WTC11 (cell line): ENCODE data around the gene TBC1D14. TPM values are rescaled to one million over a fixed set of nuclear protein-coding genes. Genes with fewer than 3 reads are reported as not detected.

Experiments
- ATAC-seq: fragments of 200-7000 bp; cut with Tn5 transposase; 2 replicates; pipeline ENCODE4 v1.10.0; 2021; ENCODE audit warnings: mild to moderate bottlenecking, moderate library complexity
- CTCF ChIA-PET: fragments of 300-600 bp; sonication (Branson Sonifier 250); formaldehyde crosslinking; loops from one replicate; lab custom pipeline; 2021; ENCODE audit warnings: antibody characterized with exemption; lab: Charles Lee
- POLR2A ChIA-PET: fragments of 350-600 bp; sonication (Branson Sonifier 250); formaldehyde crosslinking; loops from one replicate; lab custom pipeline; 2021; ENCODE audit warnings: antibody characterized with exemption; lab: Charles Lee
- DNase-seq: peaks from one replicate; pipeline ENCODE4 v3.0.0; 2021; ENCODE audit warnings: low spot score
- H3K27ac Mint-ChIP-seq: 2 replicates; pipeline ENCODE4 v1.8.0; 2021; ENCODE audit warnings: mixed read lengths
- H3K27me3 Mint-ChIP-seq: 2 replicates; pipeline ENCODE4 v1.8.0; 2021; ENCODE audit warnings: low read depth, mild to moderate bottlenecking, moderate library complexity, mixed read lengths
- H3K36me3 Mint-ChIP-seq: 2 replicates; pipeline ENCODE4 v1.8.0; 2021; ENCODE audit warnings: mixed read lengths
- H3K4me1 Mint-ChIP-seq: 2 replicates; pipeline ENCODE4 v1.8.0; 2022; ENCODE audit warnings: mixed read lengths
- H3K4me3 Mint-ChIP-seq: 2 replicates; pipeline ENCODE4 v1.8.0; 2021; ENCODE audit warnings: mild to moderate bottlenecking, moderate library complexity, mixed read lengths
- H3K9me3 Mint-ChIP-seq: 2 replicates; pipeline ENCODE4 v1.8.0; 2021; ENCODE audit warnings: mixed read lengths
- AR ChIP-seq: fragments of 250-450 bp; sonication (Bioruptor Pico); IDR thresholded peaks from 2 replicates; pipeline ENCODE4 v1.9.0; 2021; ENCODE audit warnings: mild to moderate bottlenecking
- ATF1 ChIP-seq: sonication (generic); formaldehyde crosslinking; IDR thresholded peaks from 2 replicates; pipeline ENCODE4 v1.8.1; 2023; ENCODE audit warnings: mild to moderate bottlenecking, moderate library complexity, missing genetic modification reagents
- ATF2 ChIP-seq: sonication (generic); formaldehyde crosslinking; IDR thresholded peaks from 2 replicates; pipeline ENCODE4 v1.8.1; 2022; ENCODE audit warnings: low read depth, missing genetic modification reagents, borderline replicate concordance
- E2F1 ChIP-seq: sonication (generic); formaldehyde crosslinking; IDR thresholded peaks from 2 replicates; pipeline ENCODE4 v1.8.0; 2022; ENCODE audit warnings: mild to moderate bottlenecking, missing genetic modification reagents
- FOXP1 ChIP-seq: sonication (generic); formaldehyde crosslinking; IDR thresholded peaks from 2 replicates; pipeline ENCODE4 v1.8.0; 2022; ENCODE audit warnings: missing genetic modification reagents, mild to moderate bottlenecking, moderate library complexity, borderline replicate concordance
- KAT7 ChIP-seq: sonication (generic); formaldehyde crosslinking; IDR thresholded peaks from 2 replicates; pipeline ENCODE4 v1.8.1; 2023; ENCODE audit warnings: missing genetic modification reagents, mild to moderate bottlenecking, borderline replicate concordance
- MYBL2 ChIP-seq: sonication (generic); formaldehyde crosslinking; IDR thresholded peaks from 2 replicates; pipeline ENCODE4 v1.8.1; 2023; ENCODE audit warnings: mild to moderate bottlenecking, moderate library complexity, missing genetic modification reagents
- ZNF281 ChIP-seq: sonication (generic); formaldehyde crosslinking; IDR thresholded peaks from 2 replicates; pipeline ENCODE4 v1.8.0; 2023; ENCODE audit warnings: mild to moderate bottlenecking, missing genetic modification reagents
- ZNF425 ChIP-seq: fragments of 250-450 bp; sonication (Bioruptor Pico); conservative IDR thresholded peaks from 2 replicates; pipeline ENCODE4 v1.9.0; 2021; ENCODE audit warnings: mild to moderate bottlenecking
- ZNF512 ChIP-seq: sonication (generic); formaldehyde crosslinking; IDR thresholded peaks from 2 replicates; pipeline ENCODE4 v1.8.1; 2022; ENCODE audit warnings: missing genetic modification reagents, borderline replicate concordance
- total RNA-seq: library from RNA; stranded (reverse); gene quantifications from 3 replicates; pipeline ENCODE4 v1.2.3, GENCODE V29; 2021

TBC1D14 gene
- total RNA-seq, 1 experiment from 2014 or later, result 45.1 TPM

GRCh38 chr4:6956087-6956433 is 46.4 kb downstream of the TBC1D14 start (continued):
- no peak for TF ChIP-seq ATF2 (CRISPR knock-in tag)

- no peak for DNase-seq
- peaks cover 47% of the 10 kb centered on the region for H3K4me1 Mint-ChIP-seq
- no peaks in the 10 kb centered on the region for H3K9me3 Mint-ChIP-seq
- H3K27ac Mint-ChIP-seq, result peak overlapping the region; percentile 68; the same call in 1 of the 2 replicates
- ChIA-PET POLR2A (interaction anchor here (1.0 kb wide), 1 partner anchor 15 kb away, joined by 4 read pairs; no protein-coding TSS in a partner anchor), CTCF (interaction anchor here (1.1 to 2.0 kb wide), 2 partner anchors 16 to 18 kb away, joined by 4 to 5 read pairs; no protein-coding TSS in a partner anchor)
- ATAC-seq, result no peak
- no peak overlapping the region for H3K4me3 Mint-ChIP-seq
- no peaks in the 10 kb centered on the region for H3K36me3 Mint-ChIP-seq
- no peaks in the 10 kb centered on the region for H3K27me3 Mint-ChIP-seq
- TF ChIP-seq MYBL2 (no peak), KAT7 (CRISPR knock-in tag) (no peak), ZNF425 (CRISPR knock-in tag) (no peak), FOXP1 (CRISPR knock-in tag) (0 out of 2 replicates have a peak, but pooled peaks have one; percentile 20), E2F1 (CRISPR knock-in tag) (no peak), ATF1 (CRISPR knock-in tag) (no peak), ZNF512 (CRISPR knock-in tag) (no peak), AR (CRISPR knock-in tag) (no peak), ZNF281 (no peak)
These were observed 47.0 kb downstream of the TBC1D14 start for GRCh38 chr4:6956434-6957147.
